DOHH2 (cell line): ENCODE measurements around the gene FRMPD1.

ENCODE experiments used
- CTCF ChIP-seq: fragments of 200-600 bp; sonication (generic); IDR thresholded peaks from one replicate; pipeline ENCODE4 v1.5.1; 2014; ENCODE audit warnings: antibody characterized with exemption, mild to moderate bottlenecking, low read depth, low read length; ENCODE audit not compliant: poor library complexity, severe bottlenecking
- EZH2phosphoT487 ChIP-seq: fragments of 200-600 bp; sonication (generic); IDR thresholded peaks from 2 replicates; pipeline ENCODE4 v1.6.1; 2017; ENCODE audit warnings: borderline replicate concordance, mild to moderate bottlenecking, antibody characterized with exemption, low read length, moderate library complexity, mixed read lengths

GRCh38 chr9:37617161-37617560 lies 33.6 kb upstream of the FRMPD1 start:
- TF ChIP-seq CTCF (no peak), EZH2phosphoT487 (no peak)
